Head of caudate nucleus (tissue), 42 donors: ENCODE results near the gene OCA2.

ENCODE experiments used
- DNase-seq, 42 donors: peaks; one replicate each; pipeline versions ENCODE4 v3.0.0 to v3.0.0-alpha.2; 2020 to 2021; ENCODE audit warnings: mixed read lengths in 7 of 42
- intact Hi-C: fragments of 100-400 bp; cut with DNase I; formaldehyde crosslinking; loops from one replicate; pipeline ENCODE4 v1.15.0; 2022

The OCA2 gene

GRCh38 chr15:28037969-28038590 is 61.0 kb downstream of the OCA2 start:
- intact Hi-C loops = no loop called here
- DNase-seq = no peak

- DNase-seq = no peak
- intact Hi-C loops = no loop called here
Measured at GRCh38 chr15:28033443-28033842, 65.7 kb downstream of the OCA2 start.

- DNase-seq = no peak
- intact Hi-C loops = no loop called here
Measured at GRCh38 chr15:28030801-28031200, 68.3 kb downstream of the OCA2 start.

- intact Hi-C loops = no loop called here
- DNase-seq = no peak
Measured at GRCh38 chr15:28027714-28028076, 71.4 kb downstream of the OCA2 start.

GRCh38 chr15:28026764-28027713 is 72.1 kb downstream of the OCA2 start:
- intact Hi-C loops = no loop called here
- DNase-seq = no peak

GRCh38 chr15:28026221-28026620 is 72.9 kb downstream of the OCA2 start:
- DNase-seq = no peak
- intact Hi-C loops = no loop called here

- intact Hi-C loops = no loop called here
- DNase-seq = no peak
Measured at GRCh38 chr15:28025413-28025812, 73.7 kb downstream of the OCA2 start.

GRCh38 chr15:28024889-28025250 is 74.2 kb downstream of the OCA2 start:
- DNase-seq = no peak
- intact Hi-C loops = no loop called here

GRCh38 chr15:28023933-28024888 is 74.9 kb downstream of the OCA2 start:
- intact Hi-C loops = no loop called here
- no peak for DNase-seq

- intact Hi-C loops = no loop called here
- DNase-seq = no peak
Measured at GRCh38 chr15:28023422-28023821, 75.7 kb downstream of the OCA2 start.

- intact Hi-C loops = no loop called here
- no peak for DNase-seq
Measured at GRCh38 chr15:28022961-28023360, 76.2 kb downstream of the OCA2 start.

- intact Hi-C loops = no loop called here
- no peak for DNase-seq
Measured at GRCh38 chr15:28022181-28022580, 76.9 kb downstream of the OCA2 start.

GRCh38 chr15:28021281-28022039 is 77.7 kb downstream of the OCA2 start:
- peak; percentile 43 to 93 (median 79) for DNase-seq
- intact Hi-C loops = no loop called here

GRCh38 chr15:28020644-28021043 is 78.5 kb downstream of the OCA2 start:
- no peak for DNase-seq
- intact Hi-C loops = no loop called here

- DNase-seq = no peak
- intact Hi-C loops = no loop called here
Measured at GRCh38 chr15:28019594-28020309, 79.4 kb downstream of the OCA2 start.

GRCh38 chr15:28018291-28019044 is 80.6 kb downstream of the OCA2 start:
- intact Hi-C loops = no loop called here
- DNase-seq = no peak

- intact Hi-C loops = no loop called here
Measured at GRCh38 chr15:28017423-28017924, 81.6 kb downstream of the OCA2 start.

More at GRCh38 chr15:28017423-28017924, 81.6 kb downstream of the OCA2 start:
- peak in 28 of 42 donors; percentile 9 to 80 (median 48) for DNase-seq
